Astrocyte of the spinal cord (primary cell): ENCODE measurements around the gene MXD4.

Experiments
- DNase-seq: peaks from one replicate; pipeline ENCODE4 v3.0.0; 2011; ENCODE audit warnings: low read depth, low spot score
- H3K4me3 ChIP-seq: 2 replicates; pipeline ENCODE4 v1.5.1; 2011; ENCODE audit warnings: low read depth, mild to moderate bottlenecking, low read length, moderate library complexity
- CTCF ChIP-seq: IDR thresholded peaks from 2 replicates; pipeline ENCODE4 v1.5.1; 2012; ENCODE audit warnings: low read depth, mild to moderate bottlenecking, low read length, inconsistent platforms
- in situ Hi-C: cut with HindIII; loops from 2 replicates; pipeline ENCODE4 v1.10.0; 2017; ENCODE audit warnings: low sequenced_read_pairs

MXD4 gene

DNA sequence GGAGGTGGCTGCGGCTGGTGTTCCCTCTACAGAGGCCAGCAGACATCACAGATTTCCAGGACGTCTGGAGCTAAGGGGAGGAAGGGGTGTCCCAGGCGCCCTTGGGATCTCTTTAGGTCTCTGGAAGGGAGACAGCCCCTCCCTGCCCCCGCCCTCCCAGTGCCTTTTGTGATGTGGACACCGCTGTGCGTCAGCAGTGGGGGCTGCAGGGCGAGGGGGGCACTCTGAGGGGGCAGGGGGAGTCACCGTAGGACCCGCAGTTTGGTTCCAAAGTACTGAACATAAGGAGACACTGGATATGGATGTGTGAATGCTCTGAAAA lies 25.6 kb upstream of the MXD4 start:
- in situ Hi-C loops = no loop called here
- DNase-seq = no peak
- TF ChIP-seq CTCF = no peak
- H3K4me3 ChIP-seq = no peak overlapping the region

DNA sequence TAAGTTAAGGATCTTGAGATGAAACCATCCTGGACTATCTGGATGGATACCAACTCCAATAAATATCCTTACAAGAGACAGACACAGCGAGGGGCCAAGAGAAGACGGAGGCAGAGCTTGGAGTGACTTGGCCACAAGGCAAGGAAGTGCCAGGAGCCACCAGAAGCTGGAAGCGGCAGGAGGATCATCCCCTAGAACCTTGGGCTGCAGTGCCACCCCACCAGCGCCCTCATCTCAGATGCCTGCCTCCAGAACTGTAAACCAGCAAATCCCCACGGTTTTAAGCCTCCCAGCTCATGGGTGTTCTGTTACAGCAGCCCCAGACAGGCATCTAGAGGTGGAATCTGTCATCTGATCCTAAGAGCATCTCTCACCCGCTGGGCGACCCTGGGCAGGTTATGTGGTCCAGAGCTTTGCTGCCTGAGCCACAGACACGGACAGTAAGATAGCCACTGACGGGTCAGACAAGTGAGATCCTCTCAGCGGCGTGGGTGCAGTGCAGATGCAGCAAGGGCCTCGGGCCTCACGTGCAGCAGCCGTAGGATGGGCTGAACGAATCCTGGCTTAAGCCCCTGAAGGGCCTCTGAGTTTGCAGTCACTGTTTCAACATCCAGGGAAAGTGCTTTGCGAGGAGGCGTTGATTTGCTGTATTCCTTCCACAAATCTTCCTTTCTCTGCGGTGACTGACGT lies 25.1 kb upstream of the MXD4 start:
- no peak for DNase-seq
- in situ Hi-C loops = no loop called here
- H3K4me3 ChIP-seq = no peak overlapping the region
- no peak for TF ChIP-seq CTCF

- no peak for TF ChIP-seq CTCF
- in situ Hi-C loops = no loop called here
- no peak for DNase-seq
- H3K4me3 ChIP-seq = no peak overlapping the region
Observed at GRCh38 chr4:2285613-2286381, 23.9 kb upstream of the MXD4 start.

- no peak overlapping the region for H3K4me3 ChIP-seq
- DNase-seq = peak; percentile 59
- no peak for TF ChIP-seq CTCF
- in situ Hi-C loops = no loop called here
Observed at GRCh38 chr4:2284934-2285612, 23.2 kb upstream of the MXD4 start.

- no peak for TF ChIP-seq CTCF
- no peak for DNase-seq
- no peak overlapping the region for H3K4me3 ChIP-seq
- in situ Hi-C loops = no loop called here
Observed at GRCh38 chr4:2284161-2284933, 22.4 kb upstream of the MXD4 start.

GRCh38 chr4:2283199-2283711 lies 21.3 kb upstream of the MXD4 start:
- no peak for TF ChIP-seq CTCF
- no peak overlapping the region for H3K4me3 ChIP-seq
- no peak for DNase-seq
- in situ Hi-C loops = no loop called here
